Measurements from ENCODE around the gene ZNF765.

Gene ZNF765

DNA sequence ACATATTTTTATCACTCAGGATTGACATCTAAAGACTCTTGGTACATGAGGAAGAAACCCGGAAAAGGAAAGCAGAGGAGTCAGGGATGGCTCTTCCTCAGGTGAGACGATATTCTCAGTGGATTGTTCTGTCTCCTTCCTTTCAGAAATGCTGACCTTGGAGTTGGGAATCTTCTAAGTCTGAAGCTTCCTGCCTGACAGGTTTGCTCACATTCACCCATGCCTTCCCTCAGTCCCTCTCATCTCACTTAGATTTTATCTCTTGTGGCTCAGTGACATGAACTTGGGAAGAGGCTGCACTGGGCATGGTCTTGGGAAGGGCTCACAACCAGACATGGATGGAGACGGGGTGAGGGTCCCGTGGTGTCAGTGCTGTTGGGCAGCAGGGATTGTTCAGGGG lies 22.8 kb upstream of the ZNF765 start:
- ChIA-PET CTCF (no interaction called here), POLR2A (no interaction called here)
- Histone ChIP-seq H3K9me3 (ENCODE audit: control extremely low read depth in 1 of 5, control insufficient read depth in 4 of 5, insufficient read depth in 2 of 5, low read depth in 1 of 5, low read length in 4 of 5) (peaks cover 0 to 26% (median 9%) of the 10 kb centered on the region in 5 experiments), H3K27me3 (replicated peaks in 2 of 5; ENCODE audit: control insufficient read depth in 4 of 5, insufficient read depth in 5 of 5, low read length in 4 of 5) (no peaks in the 10 kb centered on the region), H3K27ac (ENCODE audit: insufficient read depth in 1 of 2, low read depth in 1 of 2, low read length in 2 of 2, poor library complexity in 1 of 2, severe bottlenecking in 2 of 2) (no peak overlapping the region), H3K36me3 (ENCODE audit: control insufficient read depth in 4 of 4, insufficient read depth in 4 of 4, low read length in 3 of 4) (peaks cover 5 to 43% (median 34%) of the 10 kb centered on the region in 4 experiments), H3K4me1 (ENCODE audit: control extremely low read depth in 1 of 4, control insufficient read depth in 4 of 4, insufficient read depth in 4 of 4, low read length in 3 of 4) (no peaks in the 10 kb centered on the region), H3K4me3 (ENCODE audit: control insufficient read depth in 1 of 7, extremely low read depth in 1 of 7, insufficient read depth in 4 of 7, low read depth in 2 of 7, low read length in 6 of 7) (no peak overlapping the region)
- no peak for DNase-seq
- WGBS (ENCODE audit: insufficient coverage) = 97% methylated on average over 4 of the region's 4 CpGs

DNA sequence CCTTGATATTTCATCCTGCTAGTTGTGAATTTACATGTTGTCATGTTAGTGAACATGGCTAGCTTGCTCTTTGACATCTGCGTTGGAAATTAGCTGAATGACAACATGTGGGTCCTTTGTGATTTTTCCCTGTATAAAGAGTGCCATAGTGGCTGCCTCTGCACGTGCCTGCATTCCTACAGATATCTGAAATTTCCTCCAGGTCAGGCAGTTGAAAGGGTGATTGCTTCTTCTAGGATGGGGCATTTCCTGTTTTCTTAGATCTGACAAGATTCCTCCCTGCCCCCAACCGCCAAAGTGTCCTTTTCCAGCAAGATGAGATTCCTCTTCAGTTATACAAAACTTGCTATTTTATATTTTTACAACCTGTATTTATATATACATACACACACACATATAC lies 20.7 kb upstream of the ZNF765 start:
- CTCF ChIA-PET = no interaction called here
- H3K27me3 ChIP-seq (replicated peaks in 2 of 5; ENCODE audit: control insufficient read depth in 4 of 5, insufficient read depth in 5 of 5, low read length in 4 of 5) = no peaks in the 10 kb centered on the region
- H3K9me3 ChIP-seq (ENCODE audit: control extremely low read depth in 1 of 5, control insufficient read depth in 4 of 5, insufficient read depth in 2 of 5, low read depth in 1 of 5, low read length in 4 of 5) = peaks cover 1 to 38% (median 16%) of the 10 kb centered on the region in 5 experiments
- H3K4me3 ChIP-seq (ENCODE audit: control insufficient read depth in 1 of 7, extremely low read depth in 1 of 7, insufficient read depth in 4 of 7, low read depth in 2 of 7, low read length in 6 of 7) = no peak overlapping the region
- H3K4me1 ChIP-seq (ENCODE audit: control extremely low read depth in 1 of 4, control insufficient read depth in 4 of 4, insufficient read depth in 4 of 4, low read length in 3 of 4) = no peaks in the 10 kb centered on the region
- DNase-seq = no peak
- peaks cover 5 to 62% (median 50%) of the 10 kb centered on the region in 4 experiments for H3K36me3 ChIP-seq (ENCODE audit: control insufficient read depth in 4 of 4, insufficient read depth in 4 of 4, low read length in 3 of 4)
- POLR2A ChIA-PET = no interaction called here
- no peak overlapping the region for H3K27ac ChIP-seq (ENCODE audit: insufficient read depth in 1 of 2, low read depth in 1 of 2, low read length in 2 of 2, poor library complexity in 1 of 2, severe bottlenecking in 2 of 2)
- 92% methylated on average over 2 of the region's 3 CpGs for WGBS (ENCODE audit: insufficient coverage)

DNA sequence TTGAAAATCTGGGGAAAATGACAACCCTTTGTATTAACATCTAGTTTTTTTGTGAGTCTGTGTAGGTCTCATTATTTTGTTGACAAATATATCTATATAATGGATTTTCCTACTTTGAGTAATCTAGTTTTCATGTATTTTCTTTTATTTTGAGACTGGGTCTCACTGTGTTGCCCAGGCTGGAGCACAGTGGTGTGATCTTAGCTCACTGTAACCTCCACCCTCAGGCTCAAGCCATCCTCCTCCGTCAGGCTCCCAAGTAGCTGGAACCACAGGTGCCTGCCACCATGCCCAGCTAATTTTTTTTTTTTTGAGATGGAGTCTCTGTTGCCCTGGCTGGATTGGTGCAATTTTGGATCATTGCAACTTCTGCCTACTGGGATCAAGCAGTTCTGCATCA lies 20.2 kb upstream of the ZNF765 start:
- ChIA-PET POLR2A (no interaction called here), CTCF (no interaction called here)
- Histone ChIP-seq H3K9me3 (ENCODE audit: control extremely low read depth in 1 of 5, control insufficient read depth in 4 of 5, insufficient read depth in 2 of 5, low read depth in 1 of 5, low read length in 4 of 5) (peaks cover 3 to 36% (median 17%) of the 10 kb centered on the region in 5 experiments), H3K4me1 (ENCODE audit: control extremely low read depth in 1 of 4, control insufficient read depth in 4 of 4, insufficient read depth in 4 of 4, low read length in 3 of 4) (no peaks in the 10 kb centered on the region), H3K4me3 (ENCODE audit: control insufficient read depth in 1 of 7, extremely low read depth in 1 of 7, insufficient read depth in 4 of 7, low read depth in 2 of 7, low read length in 6 of 7) (no peak overlapping the region), H3K27me3 (replicated peaks in 2 of 5; ENCODE audit: control insufficient read depth in 4 of 5, insufficient read depth in 5 of 5, low read length in 4 of 5) (no peaks in the 10 kb centered on the region), H3K36me3 (ENCODE audit: control insufficient read depth in 4 of 4, insufficient read depth in 4 of 4, low read length in 3 of 4) (peaks cover 7 to 66% (median 54%) of the 10 kb centered on the region in 4 experiments), H3K27ac (ENCODE audit: insufficient read depth in 1 of 2, low read depth in 1 of 2, low read length in 2 of 2, poor library complexity in 1 of 2, severe bottlenecking in 2 of 2) (no peak overlapping the region)
- WGBS (ENCODE audit: insufficient coverage) = 100% methylated on average over 1 of the region's 1 CpG
- no peak for DNase-seq

DNA sequence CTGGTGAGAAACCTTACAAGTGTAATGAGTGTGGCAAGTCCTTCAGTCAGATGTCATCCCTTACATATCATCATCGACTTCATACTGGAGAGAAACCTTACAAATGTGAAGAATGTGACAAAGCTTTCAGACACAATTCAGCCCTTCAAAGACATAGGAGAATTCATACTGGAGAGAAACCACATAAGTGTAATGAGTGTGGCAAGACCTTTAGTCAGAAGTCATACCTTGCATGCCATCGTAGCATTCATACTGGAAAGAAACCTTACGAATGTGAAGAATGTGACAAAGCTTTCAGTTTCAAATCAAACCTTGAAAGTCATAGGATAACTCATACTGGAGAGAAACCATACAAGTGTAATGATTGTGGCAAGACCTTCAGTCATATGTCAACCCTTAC lies 13.6 kb upstream of the ZNF765 start:
- H3K27ac ChIP-seq (ENCODE audit: insufficient read depth in 1 of 2, low read depth in 1 of 2, low read length in 2 of 2, poor library complexity in 1 of 2, severe bottlenecking in 2 of 2) = no peak overlapping the region
- POLR2A ChIA-PET = no interaction called here
- CTCF ChIA-PET = no interaction called here
- no peaks in the 10 kb centered on the region for H3K27me3 ChIP-seq (replicated peaks in 2 of 5; ENCODE audit: control insufficient read depth in 4 of 5, insufficient read depth in 5 of 5, low read length in 4 of 5)
- H3K4me1 ChIP-seq (ENCODE audit: control extremely low read depth in 1 of 4, control insufficient read depth in 4 of 4, insufficient read depth in 4 of 4, low read length in 3 of 4) = no peaks in the 10 kb centered on the region
- no CpG with 5 or more reads among the region's 3 CpGs for WGBS (ENCODE audit: insufficient coverage)
- no peak for DNase-seq
- no peak overlapping the region for H3K4me3 ChIP-seq (ENCODE audit: control insufficient read depth in 1 of 7, extremely low read depth in 1 of 7, insufficient read depth in 4 of 7, low read depth in 2 of 7, low read length in 6 of 7)
- peaks cover 19 to 79% (median 48%) of the 10 kb centered on the region in 5 experiments for H3K9me3 ChIP-seq (ENCODE audit: control extremely low read depth in 1 of 5, control insufficient read depth in 4 of 5, insufficient read depth in 2 of 5, low read depth in 1 of 5, low read length in 4 of 5)
- peaks cover 19 to 79% (median 39%) of the 10 kb centered on the region in 4 experiments for H3K36me3 ChIP-seq (ENCODE audit: control insufficient read depth in 4 of 4, insufficient read depth in 4 of 4, low read length in 3 of 4)

DNA sequence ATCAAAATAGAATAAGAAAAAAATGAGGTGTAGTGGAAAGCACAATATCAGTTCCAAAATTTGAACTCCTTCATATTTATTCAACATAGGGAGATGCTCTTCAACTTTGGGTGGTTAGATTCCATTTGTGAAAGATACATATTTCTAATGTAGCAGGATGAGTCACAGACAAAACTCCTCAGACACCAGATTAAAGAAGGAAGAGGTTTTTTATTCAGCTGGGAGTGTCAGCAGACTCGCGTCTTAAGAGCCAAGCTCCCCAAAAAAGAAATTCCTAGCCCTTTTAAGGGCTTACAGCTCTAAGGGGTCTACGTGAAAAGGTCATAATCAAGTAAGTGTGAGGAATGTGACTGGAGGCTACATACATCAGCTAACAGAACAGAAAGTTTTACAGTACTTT lies 6.8 kb upstream of the ZNF765 start:
- CTCF ChIA-PET = no interaction called here
- Histone ChIP-seq H3K27me3 (replicated peaks in 2 of 5; ENCODE audit: control insufficient read depth in 4 of 5, insufficient read depth in 5 of 5, low read length in 4 of 5) (no peaks in the 10 kb centered on the region), H3K4me1 (ENCODE audit: control extremely low read depth in 1 of 4, control insufficient read depth in 4 of 4, insufficient read depth in 4 of 4, low read length in 3 of 4) (no peaks in the 10 kb centered on the region), H3K27ac (ENCODE audit: insufficient read depth in 1 of 2, low read depth in 1 of 2, low read length in 2 of 2, poor library complexity in 1 of 2, severe bottlenecking in 2 of 2) (no peak overlapping the region), H3K9me3 (ENCODE audit: control extremely low read depth in 1 of 5, control insufficient read depth in 4 of 5, insufficient read depth in 2 of 5, low read depth in 1 of 5, low read length in 4 of 5) (peaks cover 10 to 51% (median 23%) of the 10 kb centered on the region in 5 experiments), H3K36me3 (ENCODE audit: control insufficient read depth in 4 of 4, insufficient read depth in 4 of 4, low read length in 3 of 4) (peaks cover 0 to 25% (median 5%) of the 10 kb centered on the region in 4 experiments), H3K4me3 (ENCODE audit: control insufficient read depth in 1 of 7, extremely low read depth in 1 of 7, insufficient read depth in 4 of 7, low read depth in 2 of 7, low read length in 6 of 7) (no peak overlapping the region)
- no peak for DNase-seq
- POLR2A ChIA-PET = no interaction called here
- WGBS (ENCODE audit: insufficient coverage) = no CpG with 5 or more reads among the region's 3 CpGs

DNA sequence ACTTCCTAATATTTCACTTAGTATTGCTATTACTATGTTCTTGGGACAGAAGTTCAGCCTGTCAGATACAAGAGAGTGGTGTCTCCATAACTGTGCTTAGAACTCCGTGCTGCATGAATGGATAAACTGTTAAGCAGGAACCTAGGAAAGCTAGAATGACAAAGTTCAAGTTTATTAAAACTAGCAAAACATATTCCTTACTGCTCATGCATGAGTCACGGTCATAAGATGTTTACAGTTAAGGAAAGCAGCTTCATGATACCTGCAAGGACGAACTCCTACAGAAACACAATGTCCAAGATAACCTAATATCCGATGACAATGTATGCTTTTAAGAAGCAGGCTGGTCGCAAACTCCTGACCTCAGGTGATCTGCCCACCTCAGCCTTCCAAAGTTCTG lies 6.0 kb upstream of the ZNF765 start:
- peaks cover 5 to 44% (median 21%) of the 10 kb centered on the region in 5 experiments for H3K9me3 ChIP-seq (ENCODE audit: control extremely low read depth in 1 of 5, control insufficient read depth in 4 of 5, insufficient read depth in 2 of 5, low read depth in 1 of 5, low read length in 4 of 5)
- H3K27ac ChIP-seq (ENCODE audit: insufficient read depth in 1 of 2, low read depth in 1 of 2, low read length in 2 of 2, poor library complexity in 1 of 2, severe bottlenecking in 2 of 2) = no peak overlapping the region
- H3K27me3 ChIP-seq (replicated peaks in 2 of 5; ENCODE audit: control insufficient read depth in 4 of 5, insufficient read depth in 5 of 5, low read length in 4 of 5) = no peaks in the 10 kb centered on the region
- DNase-seq = no peak
- no peak overlapping the region for H3K4me3 ChIP-seq (ENCODE audit: control insufficient read depth in 1 of 7, extremely low read depth in 1 of 7, insufficient read depth in 4 of 7, low read depth in 2 of 7, low read length in 6 of 7)
- H3K36me3 ChIP-seq (ENCODE audit: control insufficient read depth in 4 of 4, insufficient read depth in 4 of 4, low read length in 3 of 4) = peaks cover 0 to 18% (median 3%) of the 10 kb centered on the region in 4 experiments
- no peaks in the 10 kb centered on the region for H3K4me1 ChIP-seq (ENCODE audit: control extremely low read depth in 1 of 4, control insufficient read depth in 4 of 4, insufficient read depth in 4 of 4, low read length in 3 of 4)
- WGBS (ENCODE audit: insufficient coverage) = 100% methylated on average over 5 of the region's 5 CpGs
- ChIA-PET POLR2A (no interaction called here), CTCF (no interaction called here)

DNA sequence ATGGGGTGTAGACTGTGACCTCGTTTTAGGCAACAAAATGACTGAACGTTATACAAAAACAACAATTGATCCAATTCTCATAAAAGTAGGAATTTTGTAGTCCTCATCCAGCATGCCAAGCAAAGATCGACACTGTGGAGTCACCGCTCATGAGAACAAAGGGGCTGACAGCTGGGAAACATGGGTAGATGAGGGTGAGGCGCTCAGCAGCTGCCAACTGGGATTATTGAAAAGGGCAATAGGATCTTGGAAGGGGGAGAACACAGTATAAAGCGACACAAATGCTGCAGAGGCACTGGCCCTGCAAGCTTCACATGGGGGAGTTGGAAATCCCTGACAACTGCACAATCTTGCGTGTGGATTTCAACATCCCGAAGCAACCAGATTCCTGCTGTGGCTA lies 5.4 kb upstream of the ZNF765 start:
- CTCF ChIA-PET = no interaction called here
- Histone ChIP-seq H3K4me3 (ENCODE audit: control insufficient read depth in 1 of 7, extremely low read depth in 1 of 7, insufficient read depth in 4 of 7, low read depth in 2 of 7, low read length in 6 of 7) (no peak overlapping the region), H3K27me3 (replicated peaks in 2 of 5; ENCODE audit: control insufficient read depth in 4 of 5, insufficient read depth in 5 of 5, low read length in 4 of 5) (no peaks in the 10 kb centered on the region)

More for the DNA sequence above, 5.4 kb upstream of the ZNF765 start:
- H3K4me1 ChIP-seq (ENCODE audit: control extremely low read depth in 1 of 4, control insufficient read depth in 4 of 4, insufficient read depth in 4 of 4, low read length in 3 of 4) = peaks cover 0 to 4% (median 3%) of the 10 kb centered on the region in 4 experiments
- peaks cover 0 to 18% (median 3%) of the 10 kb centered on the region in 4 experiments for H3K36me3 ChIP-seq (ENCODE audit: control insufficient read depth in 4 of 4, insufficient read depth in 4 of 4, low read length in 3 of 4)
- DNase-seq = no peak
- 90% methylated on average over 8 of the region's 8 CpGs for WGBS (ENCODE audit: insufficient coverage)
- no peak overlapping the region for H3K27ac ChIP-seq (ENCODE audit: insufficient read depth in 1 of 2, low read depth in 1 of 2, low read length in 2 of 2, poor library complexity in 1 of 2, severe bottlenecking in 2 of 2)
- H3K9me3 ChIP-seq (ENCODE audit: control extremely low read depth in 1 of 5, control insufficient read depth in 4 of 5, insufficient read depth in 2 of 5, low read depth in 1 of 5, low read length in 4 of 5) = peaks cover 5 to 42% (median 21%) of the 10 kb centered on the region in 5 experiments
- POLR2A ChIA-PET = no interaction called here

Measured in common myeloid progenitor, CD34-positive (primary cell).